Fibroblast of pulmonary artery (primary cell): ENCODE results near the gene PDCD2.
A peak's percentile ranks its signal among the peaks of the same experiment; 100 is the strongest.

Experiments
- DNase-seq: peaks from one replicate; pipeline ENCODE4 v3.0.0-alpha.2; 2010; ENCODE audit warnings: low read depth
- H3K4me3 ChIP-seq: replicated peaks from 2 replicates; pipeline ENCODE4 v1.5.1; 2011; ENCODE audit warnings: low read depth, mild to moderate bottlenecking, control low read depth, low read length, moderate library complexity
- CTCF ChIP-seq: IDR thresholded peaks from 2 replicates; pipeline ENCODE4 v1.5.1; 2011; ENCODE audit warnings: mild to moderate bottlenecking, control low read depth, low read length, inconsistent platforms; ENCODE audit errors: missing control alignments

PDCD2 gene

GRCh38 chr6:170561555-170561954, 22.9 kb downstream of the PDCD2 start:
- TF ChIP-seq CTCF = no peak

GRCh38 chr6:170555305-170555704, 29.1 kb downstream of the PDCD2 start:
- H3K4me3 ChIP-seq = peak overlapping the region; percentile 95
- no peak for DNase-seq
- TF ChIP-seq CTCF = no peak

More at GRCh38 chr6:170561555-170561954, 22.9 kb downstream of the PDCD2 start:
- no peak overlapping the region for H3K4me3 ChIP-seq
- no peak for DNase-seq

GRCh38 chr6:170554796-170555137, 29.7 kb downstream of the PDCD2 start:
- TF ChIP-seq CTCF = no peak
- no peak for DNase-seq
- peak overlapping the region; percentile 95 for H3K4me3 ChIP-seq

GRCh38 chr6:170554013-170554795, 30.2 kb downstream of the PDCD2 start, which contains the start of gene TBP:
TBP (plus strand) TSS chr6:170554369; CDS start chr6:170557030, 2,661 bp downstream.
- H3K4me3 ChIP-seq = peak within 1 kb of the TSS; percentile 95
- no peak for TF ChIP-seq CTCF
- peak; percentile 99 for DNase-seq

- no peak for TF ChIP-seq CTCF
- peak overlapping the region; percentile 95 for H3K4me3 ChIP-seq
- peak; percentile 60 for DNase-seq
These were observed 30.9 kb downstream of the PDCD2 start for GRCh38 chr6:170553534-170554012.

GRCh38 chr6:170552765-170553533, 31.5 kb downstream of the PDCD2 start, which contains the start of gene PSMB1:
PSMB1 (minus strand) TSS chr6:170553307; CDS start chr6:170553242, 65 bp downstream.
- no peak for TF ChIP-seq CTCF
- peak within 1 kb of the TSS; percentile 95 for H3K4me3 ChIP-seq
- peak; percentile 97 for DNase-seq
